NCI-H2107 (cell line): ENCODE results near the gene SLC11A1.

ENCODE experiments used
- DNase-seq: peaks from one replicate; lab custom pipeline; 2025; lab: John Stamatoyannopoulos, UW

Gene SLC11A1, protein sequence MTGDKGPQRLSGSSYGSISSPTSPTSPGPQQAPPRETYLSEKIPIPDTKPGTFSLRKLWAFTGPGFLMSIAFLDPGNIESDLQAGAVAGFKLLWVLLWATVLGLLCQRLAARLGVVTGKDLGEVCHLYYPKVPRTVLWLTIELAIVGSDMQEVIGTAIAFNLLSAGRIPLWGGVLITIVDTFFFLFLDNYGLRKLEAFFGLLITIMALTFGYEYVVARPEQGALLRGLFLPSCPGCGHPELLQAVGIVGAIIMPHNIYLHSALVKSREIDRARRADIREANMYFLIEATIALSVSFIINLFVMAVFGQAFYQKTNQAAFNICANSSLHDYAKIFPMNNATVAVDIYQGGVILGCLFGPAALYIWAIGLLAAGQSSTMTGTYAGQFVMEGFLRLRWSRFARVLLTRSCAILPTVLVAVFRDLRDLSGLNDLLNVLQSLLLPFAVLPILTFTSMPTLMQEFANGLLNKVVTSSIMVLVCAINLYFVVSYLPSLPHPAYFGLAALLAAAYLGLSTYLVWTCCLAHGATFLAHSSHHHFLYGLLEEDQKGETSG

DNA sequence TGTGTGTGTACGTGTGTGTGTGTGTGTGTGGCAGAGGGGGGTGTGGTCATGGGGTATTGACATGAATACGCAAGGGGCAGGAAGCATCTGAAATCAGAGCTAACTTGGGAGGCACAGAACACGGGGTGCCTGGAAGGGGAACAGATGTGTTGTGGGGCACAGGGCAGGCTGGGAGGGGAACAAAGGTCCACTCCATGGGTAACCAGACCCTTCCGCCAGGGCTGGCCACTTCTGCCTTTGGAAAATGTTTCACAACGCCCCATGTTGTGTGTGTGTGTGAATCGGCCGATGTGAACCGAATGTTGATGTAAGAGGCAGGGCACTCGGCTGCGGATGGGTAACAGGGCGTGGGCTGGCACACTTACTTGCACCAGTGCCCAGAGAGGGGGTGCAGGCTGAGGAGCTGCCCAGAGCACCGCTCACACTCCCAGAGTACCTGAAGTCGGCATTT lies at the start of gene SLC11A1:
SLC11A1 (plus strand) TSS at position 358 of the 451 bp plus-strand sequence. CDS start 96 bp downstream, outside the sequence.
- DNase-seq, result no peak

DNA sequence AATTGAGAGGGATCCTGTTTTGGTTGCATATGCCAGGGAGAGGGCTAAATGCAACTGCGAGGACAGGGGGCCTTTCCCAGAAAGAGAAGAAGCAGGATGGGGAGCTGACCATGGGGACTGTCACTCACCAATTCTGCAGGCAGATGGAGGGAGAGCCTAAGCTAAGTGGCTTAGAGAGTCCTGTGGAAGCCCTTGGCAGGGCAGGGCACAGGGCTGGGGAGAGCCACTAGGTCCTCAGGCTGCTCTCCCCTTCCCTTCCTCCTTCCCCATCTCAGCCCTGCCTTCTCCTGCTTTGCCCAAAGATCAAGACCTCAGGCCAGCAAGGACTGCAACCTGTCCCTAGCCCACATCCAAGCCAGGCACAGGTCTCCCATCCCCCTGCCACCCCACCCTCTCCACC lies 49.8 kb upstream of the SLC11A1 start:
- no peak for DNase-seq

DNA sequence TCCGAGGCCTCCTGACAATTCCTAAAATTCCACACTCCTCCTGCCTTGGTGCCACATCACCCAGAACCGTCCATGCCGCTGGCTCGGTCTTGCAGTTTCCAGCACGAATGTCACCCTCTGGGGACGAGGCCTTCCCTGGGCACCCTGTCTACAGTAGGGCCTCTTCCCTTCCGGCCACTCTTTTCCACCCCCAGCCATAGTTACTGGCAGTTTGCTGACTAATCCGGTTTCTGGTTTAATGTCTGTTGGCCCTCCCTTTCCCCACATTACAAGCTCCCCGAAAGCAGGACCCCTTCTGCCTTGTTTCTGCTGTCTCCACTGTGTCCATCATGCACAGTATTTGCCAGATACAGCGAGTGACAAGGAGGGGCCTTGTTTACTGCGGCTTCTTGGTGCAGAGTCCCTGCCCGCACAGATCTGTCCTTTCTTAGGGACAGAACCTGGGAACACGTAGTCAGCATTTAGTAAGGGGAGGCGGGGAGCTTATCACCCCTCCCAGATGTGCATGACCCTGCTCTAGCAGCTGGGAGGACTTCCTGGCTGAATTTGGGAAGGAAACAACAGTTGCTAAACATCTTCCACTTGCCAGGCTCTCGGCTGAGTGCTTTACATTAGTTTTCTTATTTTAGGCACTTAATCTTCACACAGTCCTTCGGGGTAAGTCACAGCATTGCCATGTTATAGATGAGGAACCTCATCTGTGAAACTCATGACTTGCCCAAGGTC lies 49.0 kb upstream of the SLC11A1 start:
- DNase-seq, result no peak

DNA sequence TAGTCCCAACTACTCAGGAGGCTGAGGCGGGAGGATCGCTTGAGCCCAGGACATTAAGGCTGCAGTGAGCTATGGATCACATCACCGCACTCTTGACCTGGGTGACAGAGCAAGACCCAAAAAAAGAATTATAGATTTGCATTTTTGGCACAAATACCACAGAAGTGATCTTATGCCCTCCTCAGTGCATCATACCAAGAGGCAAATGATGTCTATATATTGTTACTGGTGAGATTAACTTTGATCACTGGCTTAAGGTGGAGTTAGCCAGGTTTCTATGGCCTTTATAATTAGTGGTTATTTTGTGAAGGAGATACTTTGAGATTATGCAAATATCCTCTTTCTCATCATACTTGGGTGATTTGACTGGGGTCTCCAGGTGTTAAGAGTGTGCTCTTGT lies 47.5 kb upstream of the SLC11A1 start:
- DNase-seq, result no peak

DNA sequence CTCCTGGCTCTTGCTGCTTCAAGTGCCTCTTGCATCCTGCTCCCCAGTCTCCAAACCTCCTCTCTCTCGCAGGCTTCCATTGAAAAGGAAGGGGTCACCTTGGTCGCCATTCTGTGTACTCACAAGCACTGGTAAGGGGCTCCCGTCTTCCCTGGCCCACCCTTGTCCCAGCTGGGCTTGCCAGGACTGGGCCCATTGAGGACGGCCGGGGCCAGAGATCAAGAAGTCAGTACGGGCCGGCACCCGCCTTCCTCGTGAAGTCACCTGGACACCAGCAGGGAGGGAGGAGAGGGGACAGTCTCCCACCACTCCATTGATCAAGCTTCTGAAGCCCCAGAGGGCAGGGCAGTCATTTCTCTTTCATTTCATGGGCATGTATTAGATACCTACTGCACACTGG lies 41.4 kb upstream of the SLC11A1 start:
- DNase-seq, result no peak

DNA sequence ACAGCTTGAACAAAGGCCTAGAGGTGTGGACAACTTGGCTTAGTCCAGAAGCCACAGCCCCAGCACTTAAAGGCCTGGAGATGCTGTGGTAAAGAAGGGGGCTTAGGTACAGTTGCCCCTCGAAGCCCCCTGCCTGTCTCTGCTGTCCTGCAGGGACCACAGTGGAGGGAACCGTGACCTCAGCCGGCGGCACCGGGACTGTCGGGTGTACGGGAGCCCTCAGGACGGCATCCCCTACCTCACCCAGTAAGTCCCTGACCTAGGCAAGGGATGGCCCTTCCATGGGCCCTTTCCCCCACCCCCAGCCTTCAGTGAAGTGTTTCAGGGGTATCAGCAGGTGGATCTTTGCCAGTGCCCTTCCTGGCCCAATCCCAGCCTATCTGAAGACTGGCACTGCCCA lies 40.7 kb upstream of the SLC11A1 start:
- no peak for DNase-seq

- DNase-seq, result no peak
Observed at GRCh38 chr2:218342837-218343236, 39.2 kb upstream of the SLC11A1 start.

DNA sequence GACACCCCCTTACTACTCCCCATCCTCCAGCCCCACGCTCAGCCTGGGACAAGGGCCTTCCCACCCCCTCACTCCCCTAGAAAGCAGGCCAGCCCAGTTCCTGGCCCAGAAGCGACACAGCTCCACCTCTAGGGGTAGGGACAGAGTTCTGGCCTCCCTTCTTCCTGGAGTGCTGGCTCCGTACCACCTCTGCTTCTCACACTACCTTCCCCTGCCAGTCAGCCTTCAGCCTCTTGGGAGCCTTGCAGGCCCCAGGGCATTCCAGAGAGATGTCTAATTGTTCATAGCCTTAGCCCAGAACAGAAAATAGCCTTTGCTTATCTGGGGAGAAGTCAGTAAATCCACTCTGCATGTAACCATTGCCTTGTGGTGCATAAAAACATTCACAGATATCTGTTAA lies 38.5 kb upstream of the SLC11A1 start:
- no peak for DNase-seq

GRCh38 chr2:218344090-218344754 lies 37.9 kb upstream of the SLC11A1 start:
- no peak for DNase-seq

GRCh38 chr2:218344755-218345417 lies 37.2 kb upstream of the SLC11A1 start:
- DNase-seq, result no peak

DNA sequence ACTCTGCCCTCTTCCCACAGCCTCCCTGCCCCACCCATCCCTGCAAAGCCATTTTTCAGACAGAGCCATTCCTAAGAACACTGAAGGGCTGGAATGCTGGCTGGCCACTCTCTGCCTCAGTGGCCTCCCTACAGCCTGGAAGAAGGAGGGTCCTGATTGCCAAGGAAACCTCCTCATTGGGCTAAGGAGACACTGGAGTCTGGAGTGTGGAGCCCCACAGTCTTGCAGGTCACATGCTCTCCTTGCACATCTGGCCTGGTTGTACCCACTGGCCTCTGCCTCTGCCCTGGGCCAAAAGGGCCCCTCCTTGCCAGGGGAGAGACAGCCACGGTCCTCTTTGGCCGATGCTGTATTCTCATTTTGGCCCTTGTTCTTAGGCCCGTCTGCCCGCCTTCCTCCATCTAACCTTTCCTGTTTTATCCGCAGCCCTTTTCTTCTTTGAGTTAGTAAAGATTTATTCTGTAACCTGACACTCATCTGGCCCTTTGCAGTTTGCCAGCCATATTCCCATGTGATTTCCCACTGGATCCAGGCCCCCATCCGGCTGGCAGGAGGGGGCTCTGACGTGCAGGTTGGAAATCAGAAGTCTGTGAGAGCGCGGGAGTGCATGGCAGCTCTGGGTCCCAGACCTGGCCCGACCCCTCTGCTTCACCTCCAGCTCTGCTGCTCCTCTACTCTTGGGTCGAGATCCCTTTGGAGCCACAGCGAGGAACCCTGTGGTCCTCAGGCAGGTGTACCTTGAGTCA lies 36.4 kb upstream of the SLC11A1 start:
- no peak for DNase-seq

- no peak for DNase-seq
Observed at GRCh38 chr2:218347172-218347571, 34.9 kb upstream of the SLC11A1 start.

DNA sequence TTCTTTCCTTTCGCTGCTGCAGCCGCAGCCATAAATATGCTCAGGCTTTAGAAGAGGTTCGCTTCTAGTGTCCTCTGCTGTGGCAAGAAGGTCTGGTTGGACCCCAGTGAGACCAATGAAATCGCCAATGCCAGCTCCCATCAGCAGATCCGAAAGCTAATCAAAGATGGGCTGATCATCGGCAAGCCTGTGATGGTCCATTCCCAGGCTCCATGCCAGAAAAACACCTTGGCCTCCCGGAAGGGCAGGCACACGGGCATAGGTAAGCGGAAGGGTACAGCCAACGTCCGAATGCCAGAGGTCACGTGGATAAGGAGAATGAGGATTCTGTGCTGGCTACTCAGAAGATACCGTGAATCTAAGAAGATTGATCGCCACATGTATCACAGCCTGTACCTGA lies 28.0 kb upstream of the SLC11A1 start:
- no peak for DNase-seq

- no peak for DNase-seq
Observed at GRCh38 chr2:218354850-218355443, 27.1 kb upstream of the SLC11A1 start.

GRCh38 chr2:218357236-218358177 lies 24.6 kb upstream of the SLC11A1 start:
- no peak for DNase-seq

GRCh38 chr2:218360453-218360852 lies 21.6 kb upstream of the SLC11A1 start:
- no peak for DNase-seq

- no peak for DNase-seq
Observed at GRCh38 chr2:218362606-218363005, 19.5 kb upstream of the SLC11A1 start.

- no peak for DNase-seq
Observed at GRCh38 chr2:218363736-218364135, 18.3 kb upstream of the SLC11A1 start.

- DNase-seq, result no peak
Observed at GRCh38 chr2:218364196-218364595, 17.9 kb upstream of the SLC11A1 start.
